Stimulated activated CD4-positive, alpha-beta T cell treated with anti-CD3 and anti-CD28 coated beads, Interleukin-12 subunit alpha, Interleukin-12 subunit beta, amount 100 ng/mL, for 48 hours (primary cell): ENCODE data around the gene NUP42.
"Not testable (repeated sequence)": the region's sequence is repeated elsewhere in the genome, so short reads cannot be mapped to it uniquely, and the experiment has no call there.

ENCODE experiments used
- DNase-seq, 3 donors: peaks; one replicate each; pipeline ENCODE4 v3.0.0-alpha.2; 2020; ENCODE audit warnings: low read depth in 2 of 3, low spot score in 1 of 3

Gene NUP42

DNA sequence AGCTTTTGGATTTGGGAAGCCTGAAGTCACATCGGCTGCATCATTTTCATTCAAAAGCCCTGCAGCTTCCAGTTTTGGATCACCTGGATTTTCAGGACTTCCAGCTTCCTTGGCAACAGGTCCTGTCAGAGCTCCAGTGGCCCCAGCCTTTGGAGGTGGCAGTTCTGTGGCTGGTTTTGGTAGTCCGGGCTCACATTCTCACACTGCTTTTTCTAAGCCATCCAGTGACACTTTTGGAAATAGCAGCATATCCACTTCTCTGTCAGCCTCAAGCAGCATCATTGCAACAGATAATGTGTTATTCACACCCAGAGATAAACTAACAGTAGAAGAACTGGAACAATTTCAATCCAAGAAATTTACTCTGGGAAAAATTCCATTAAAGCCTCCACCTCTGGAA is 18.5 kb downstream of the NUP42 start:
- DNase-seq = no peak

DNA sequence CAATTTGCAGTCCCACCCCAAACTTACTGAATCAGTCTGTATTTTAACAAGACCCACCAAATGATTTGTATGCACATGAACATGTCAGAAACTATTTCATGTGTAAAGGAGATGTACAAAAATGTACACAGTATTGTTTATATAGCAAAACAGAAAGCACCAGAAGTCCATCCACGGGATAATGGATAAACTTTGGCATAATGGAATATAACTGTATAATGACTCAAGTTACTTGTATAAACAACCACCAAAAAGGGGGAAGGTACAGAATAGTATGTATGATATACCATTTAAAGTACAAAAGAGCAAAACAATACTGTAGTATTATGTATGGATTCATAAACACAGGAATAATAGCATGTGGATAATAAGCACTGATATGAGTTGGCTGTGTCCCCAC is 22.4 kb downstream of the NUP42 start:
- DNase-seq = no peak

DNA sequence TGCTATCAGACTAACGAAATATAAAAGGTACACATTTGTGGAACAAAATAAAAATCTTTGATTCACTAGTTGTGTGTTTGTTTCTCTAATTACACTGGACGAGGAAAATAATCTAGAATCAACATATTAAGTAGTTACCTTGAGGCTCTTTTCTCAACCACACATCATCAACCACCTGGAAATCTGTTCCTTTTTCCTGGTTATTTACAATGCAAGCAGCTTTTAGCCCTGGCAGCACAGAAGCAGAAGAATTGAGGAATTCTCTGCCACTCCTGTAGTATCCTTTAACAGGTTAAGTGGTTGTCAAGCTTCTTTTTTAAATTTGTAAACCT is 23.7 kb downstream of the NUP42 start:
- no peak for DNase-seq

DNA sequence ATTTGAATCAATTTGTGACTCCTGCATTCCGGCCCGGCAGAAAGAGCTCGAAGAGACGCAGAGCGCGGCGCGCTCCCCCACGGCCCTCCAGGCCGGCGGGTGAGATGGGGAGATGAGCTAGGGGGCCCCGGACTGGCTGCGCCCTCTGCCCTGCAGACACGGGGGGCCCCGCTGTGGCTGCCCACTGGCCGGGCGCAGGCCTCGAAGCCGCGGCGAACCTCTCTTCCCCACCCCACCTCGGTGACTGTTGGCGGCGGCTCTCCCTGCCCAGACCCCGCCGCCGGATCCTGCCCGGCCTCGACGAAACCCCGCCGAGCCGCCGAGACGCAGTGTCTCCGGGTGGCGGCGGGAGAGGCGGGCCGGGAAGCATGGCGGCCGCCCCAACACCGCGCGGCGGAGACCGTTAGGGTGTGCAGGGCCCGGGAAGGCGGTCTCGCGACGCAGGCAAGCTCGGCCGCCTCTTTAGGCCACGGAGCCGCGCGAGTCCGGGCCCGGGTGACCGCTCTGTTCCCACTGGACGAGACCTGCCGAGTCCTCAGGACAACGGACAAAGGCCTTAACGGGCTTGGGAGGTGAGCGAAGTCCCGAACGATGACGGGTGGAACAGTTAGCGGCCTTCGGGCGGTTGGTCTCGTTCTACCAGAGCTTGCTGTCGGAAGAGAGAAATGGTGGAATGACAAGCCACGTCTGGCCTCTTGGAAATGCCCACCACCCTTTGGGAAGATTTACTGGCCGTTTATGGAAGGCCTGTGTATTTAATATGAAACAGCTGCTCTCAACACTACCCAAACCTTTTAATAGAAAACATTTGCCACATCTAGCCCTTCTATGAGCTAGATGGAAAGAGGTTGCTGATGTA is 24.3 kb downstream of the NUP42 start:
- DNase-seq = no peak

DNA sequence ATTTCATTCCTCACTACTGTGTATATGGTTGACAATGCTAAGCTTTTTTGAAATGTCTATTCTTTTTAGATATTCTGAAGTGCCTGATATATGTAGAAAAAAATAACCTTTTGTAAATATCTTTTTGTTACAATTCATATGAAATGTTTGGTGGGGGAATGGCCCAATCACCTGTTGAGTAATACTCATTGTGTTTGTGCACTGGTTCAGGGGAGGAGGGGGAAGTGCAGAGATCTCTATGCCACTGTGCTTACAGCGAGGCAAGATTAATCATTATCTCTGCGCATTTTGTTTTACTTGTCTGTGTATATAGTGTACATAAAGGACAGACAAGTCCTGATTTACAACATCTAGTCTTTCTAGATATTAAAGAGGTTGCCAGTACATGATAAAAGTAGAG is 25.2 kb downstream of the NUP42 start:
- DNase-seq = no peak

DNA sequence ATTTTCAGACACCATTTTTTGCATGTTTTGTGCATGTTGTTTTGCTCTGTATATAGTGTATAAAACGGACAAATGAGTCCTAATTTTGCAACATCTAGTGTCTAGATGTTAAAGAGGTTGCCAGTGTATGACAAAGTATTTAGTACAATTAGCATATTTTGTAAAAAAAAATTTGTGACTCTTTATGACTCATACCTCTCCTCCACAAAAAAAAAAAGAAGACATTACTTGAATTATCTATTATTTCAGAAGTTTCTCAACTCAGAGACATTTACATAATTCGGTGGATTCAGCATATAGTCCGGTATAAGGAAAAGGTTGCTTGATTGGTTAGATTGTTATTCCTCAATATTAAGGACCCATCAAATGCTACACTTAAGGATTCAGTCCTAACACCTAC is 26.0 kb downstream of the NUP42 start:
- no peak for DNase-seq

DNA sequence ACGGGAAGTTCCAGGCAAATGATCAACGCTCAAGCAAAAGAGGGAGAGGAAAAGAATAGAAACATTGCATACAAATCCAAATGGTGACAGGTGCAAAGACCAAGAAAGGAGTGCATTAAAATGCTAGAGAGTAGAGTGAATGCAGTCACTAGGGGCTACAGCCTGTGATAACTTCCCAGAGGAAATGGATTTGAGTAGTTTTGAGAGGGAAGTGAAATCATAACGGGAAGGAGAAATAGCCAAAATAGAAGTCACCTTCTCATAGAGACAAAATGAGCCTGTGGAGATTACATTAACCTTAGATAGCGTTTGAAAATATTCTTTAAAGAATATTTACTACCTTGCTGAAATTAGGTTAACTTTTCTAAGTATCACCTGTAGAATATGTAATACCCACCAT is 26.5 kb downstream of the NUP42 start:
- no peak for DNase-seq

DNA sequence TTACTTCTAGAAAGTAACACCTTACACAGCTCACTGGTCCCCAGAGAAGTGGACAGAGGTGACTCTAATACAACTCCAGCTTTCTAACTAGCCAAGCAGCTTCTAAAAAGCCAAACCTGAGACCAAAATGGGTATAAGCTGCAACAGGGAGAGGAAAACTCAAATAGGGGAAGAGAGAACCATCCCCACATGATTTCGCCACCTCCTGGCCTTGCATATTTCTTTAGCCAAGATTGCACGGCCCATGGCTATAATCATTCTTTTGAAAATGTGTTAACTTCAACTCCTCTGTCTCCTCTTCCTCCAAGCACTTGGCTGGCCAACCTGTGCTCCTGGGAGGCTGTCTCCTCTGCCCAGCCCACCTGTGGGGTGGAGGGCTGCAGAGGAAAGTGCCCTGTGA is 28.7 kb downstream of the NUP42 start:
- DNase-seq = no peak

DNA sequence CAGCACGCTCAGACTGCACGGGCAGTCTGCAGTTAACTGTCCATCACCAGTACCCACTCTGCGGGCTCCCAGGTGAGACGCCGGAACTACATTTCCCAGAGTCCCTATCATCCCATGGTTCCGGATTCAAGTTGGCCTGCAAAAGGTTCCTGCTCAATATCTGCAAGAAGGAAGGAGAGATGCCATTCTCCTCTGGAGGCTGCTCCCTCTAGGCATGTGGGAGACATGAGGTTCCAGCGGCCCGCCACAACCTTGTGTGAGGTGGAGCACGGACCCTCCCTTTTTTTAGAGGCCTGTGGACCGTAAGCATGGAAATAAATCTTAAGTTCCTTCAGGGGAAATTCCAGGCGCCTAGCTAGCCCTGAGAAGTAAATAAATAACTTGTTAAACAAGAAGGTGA is 29.7 kb downstream of the NUP42 start:
- no peak for DNase-seq

DNA sequence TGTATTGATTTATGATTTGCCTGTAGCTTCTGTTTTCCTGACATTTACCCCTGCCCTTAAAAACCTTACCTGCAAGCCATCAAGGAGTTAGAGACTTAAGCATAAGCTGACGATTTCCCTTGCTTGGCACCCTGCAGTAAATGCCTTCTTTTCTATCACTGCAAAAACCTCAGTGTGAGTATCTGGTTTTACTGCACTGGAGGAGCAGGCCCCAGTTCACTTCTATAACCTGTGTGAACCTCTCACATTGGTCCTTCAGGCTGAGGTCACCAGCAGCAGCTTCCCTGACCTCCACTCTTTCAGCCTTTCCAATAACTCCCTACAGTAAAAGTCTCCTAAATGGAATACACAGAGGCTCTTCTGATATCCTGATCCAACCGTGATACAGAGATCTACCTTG is 30.5 kb downstream of the NUP42 start:
- no peak for DNase-seq

DNA sequence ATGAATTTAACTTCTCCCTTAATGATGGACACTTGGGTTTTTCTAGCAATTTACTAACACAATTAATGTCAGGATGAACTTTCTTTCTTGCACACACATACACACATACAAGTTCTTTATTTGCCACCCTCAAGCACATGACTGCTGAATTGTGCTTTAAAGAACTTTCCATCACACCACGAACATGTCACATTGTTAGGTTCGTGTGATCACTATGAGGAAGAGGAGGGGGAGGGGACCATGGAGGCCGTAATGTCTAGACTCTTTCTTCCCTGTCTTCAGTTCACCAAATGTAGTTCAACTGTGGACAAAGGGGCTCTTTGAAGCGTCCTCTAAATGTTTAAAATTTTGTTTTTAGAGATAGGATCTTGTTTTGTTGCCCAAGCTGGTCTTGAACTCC is 31.0 kb downstream of the NUP42 start:
- no peak for DNase-seq

DNA sequence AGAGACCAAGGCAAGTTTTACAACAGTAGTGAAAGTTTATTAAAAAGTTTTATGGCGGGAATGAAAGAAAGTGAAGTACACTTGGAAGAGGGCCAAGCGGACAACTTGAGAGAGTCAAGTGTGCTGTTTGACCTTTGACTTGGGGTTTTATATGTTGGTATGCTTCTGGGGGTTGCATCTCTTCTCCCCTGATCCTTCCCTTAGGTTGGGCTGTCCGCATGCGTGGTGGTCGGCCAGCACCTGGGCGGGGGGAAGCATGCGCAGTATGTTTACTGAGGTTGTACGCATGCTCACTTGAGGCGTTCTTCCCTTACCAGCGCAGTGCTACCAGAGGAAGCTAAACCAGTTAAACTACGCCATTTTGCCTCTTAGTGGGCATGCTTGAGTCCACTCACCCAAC is 31.9 kb downstream of the NUP42 start:
- no peak for DNase-seq

DNA sequence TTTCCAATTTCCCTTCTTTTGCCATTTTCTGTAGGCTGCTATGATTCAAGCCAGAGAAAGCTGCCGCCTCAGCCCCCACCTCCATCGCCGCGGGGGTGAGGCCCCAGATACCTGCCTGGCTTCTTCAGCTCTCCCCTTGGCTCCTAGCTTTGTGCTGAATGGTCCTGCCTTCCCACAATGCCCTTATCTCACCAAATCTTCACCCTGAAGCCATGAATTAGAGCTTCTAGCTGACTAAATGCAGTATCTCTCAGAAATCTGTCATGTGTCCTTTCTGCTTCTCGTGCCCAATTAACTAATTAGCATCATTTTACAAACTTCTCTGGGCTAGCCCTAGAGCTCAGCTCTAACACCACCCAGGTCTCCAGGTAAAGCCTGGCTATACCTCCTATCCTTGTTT is 32.6 kb downstream of the NUP42 start:
- no peak for DNase-seq

DNA sequence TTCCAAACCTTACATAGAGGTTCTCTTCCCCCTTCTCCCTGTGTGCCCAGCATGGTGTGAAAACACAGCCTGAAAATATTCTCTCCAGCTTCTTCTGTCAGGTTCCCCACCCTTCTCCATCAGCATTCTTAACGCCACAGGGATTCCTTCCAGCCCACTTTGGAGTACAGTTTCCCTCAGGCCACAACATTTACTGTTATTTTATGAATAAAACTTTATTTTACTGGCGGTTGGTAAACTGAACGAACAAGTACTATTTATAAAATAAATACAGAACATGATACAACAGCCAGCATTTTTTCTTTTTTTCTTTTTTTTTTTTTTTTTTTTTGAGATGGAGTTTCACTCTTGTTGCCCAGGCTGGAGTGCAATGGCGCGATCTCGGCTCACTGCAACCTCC is 33.1 kb downstream of the NUP42 start:
- no peak for DNase-seq

DNA sequence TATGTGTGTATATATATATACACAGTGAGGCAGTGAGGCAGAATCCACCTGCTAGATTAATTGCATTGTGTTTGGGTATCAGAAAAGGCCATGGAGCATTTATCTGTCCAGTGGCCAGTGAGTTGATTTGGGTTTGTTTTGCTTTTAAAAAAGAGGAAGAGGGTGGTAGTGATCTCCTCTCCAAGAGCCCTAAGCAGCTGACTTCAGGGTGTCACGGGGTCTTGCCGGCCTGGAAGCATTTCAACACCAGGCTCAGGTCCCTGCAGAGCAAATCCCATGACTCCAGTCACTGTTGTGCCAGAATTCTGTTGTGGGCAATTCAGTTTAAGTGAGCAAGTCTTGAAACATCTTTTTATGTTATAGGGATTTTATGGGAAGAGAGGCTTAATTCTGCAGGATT is 34.2 kb downstream of the NUP42 start:
- DNase-seq = no peak

DNA sequence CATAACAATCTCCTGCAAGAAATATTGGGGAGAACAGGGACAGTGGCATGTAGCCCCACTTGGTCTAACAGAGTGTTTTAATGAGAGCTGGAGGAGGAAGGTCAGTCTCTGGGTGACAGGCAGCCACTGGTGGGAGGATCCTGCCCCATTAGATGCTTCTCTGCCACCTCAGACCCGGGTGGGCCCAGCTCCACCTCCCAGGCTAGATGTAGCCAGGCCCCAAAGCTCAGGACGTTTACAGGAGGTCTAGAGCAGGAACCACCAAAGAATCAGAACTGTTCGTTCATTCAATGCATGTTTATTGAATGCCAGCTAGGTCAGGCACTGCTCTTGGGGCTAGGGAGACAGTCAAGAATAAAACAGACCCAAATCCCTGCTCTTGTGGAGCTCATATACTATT is 36.3 kb downstream of the NUP42 start:
- DNase-seq = no peak

DNA sequence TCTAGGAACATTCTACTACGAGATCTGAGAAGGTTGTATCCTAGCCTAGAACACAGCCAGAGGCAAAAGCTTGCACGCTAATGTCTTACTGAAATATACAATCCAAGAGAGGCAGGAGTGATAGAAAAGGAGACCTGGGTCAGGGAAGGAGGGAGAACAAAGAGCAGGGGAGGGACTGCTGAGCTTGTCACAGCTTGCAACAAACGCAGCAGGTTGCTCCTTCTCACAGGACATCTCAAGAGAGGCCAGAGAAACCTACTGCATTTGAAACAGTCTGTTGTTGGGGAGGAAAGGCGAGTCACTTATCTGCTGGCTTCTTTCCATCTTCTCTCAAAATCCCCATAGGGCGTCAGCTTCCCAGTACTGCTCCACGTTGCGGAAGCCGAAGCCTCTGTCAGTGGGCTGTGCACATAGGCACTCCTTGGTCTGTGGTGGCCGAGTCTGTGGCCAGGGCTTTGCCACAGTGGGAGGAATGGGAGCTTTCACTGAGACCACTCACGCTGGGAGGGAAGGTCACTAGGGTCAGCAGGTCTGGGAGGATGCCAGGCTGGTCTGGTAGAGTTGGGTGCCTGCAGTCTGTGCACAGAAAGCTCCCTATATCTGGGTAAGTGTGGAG is 39.0 kb downstream of the NUP42 start:
- DNase-seq = no peak

DNA sequence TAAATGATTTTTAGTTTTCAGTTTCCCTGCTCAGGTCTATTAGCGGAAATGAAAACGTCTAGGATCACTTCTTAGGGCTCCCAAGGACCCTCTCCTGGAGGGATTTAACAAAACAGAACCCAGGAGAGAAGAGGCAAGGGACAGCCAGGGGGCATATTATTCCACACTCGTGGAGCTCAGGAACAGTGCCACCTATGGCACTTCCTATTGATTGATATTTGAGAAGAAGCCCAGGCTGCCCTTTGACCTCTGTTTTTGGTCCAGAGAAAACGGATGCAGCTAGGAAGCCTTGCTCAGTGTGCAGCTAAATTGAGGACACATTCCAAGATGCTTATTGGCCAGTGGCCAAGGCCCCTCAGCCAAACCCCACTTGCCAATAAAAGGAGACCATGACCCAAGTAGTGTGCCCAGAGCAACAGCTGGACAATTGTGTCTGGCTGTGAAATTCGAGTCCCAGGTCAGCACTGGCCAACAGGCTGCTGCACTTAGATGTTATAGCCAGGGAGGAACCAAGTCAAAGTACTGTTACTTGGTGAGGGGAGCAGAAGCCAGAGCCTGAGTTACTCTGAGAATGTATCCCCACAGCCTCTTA is 40.7 kb downstream of the NUP42 start:
- no peak for DNase-seq

DNA sequence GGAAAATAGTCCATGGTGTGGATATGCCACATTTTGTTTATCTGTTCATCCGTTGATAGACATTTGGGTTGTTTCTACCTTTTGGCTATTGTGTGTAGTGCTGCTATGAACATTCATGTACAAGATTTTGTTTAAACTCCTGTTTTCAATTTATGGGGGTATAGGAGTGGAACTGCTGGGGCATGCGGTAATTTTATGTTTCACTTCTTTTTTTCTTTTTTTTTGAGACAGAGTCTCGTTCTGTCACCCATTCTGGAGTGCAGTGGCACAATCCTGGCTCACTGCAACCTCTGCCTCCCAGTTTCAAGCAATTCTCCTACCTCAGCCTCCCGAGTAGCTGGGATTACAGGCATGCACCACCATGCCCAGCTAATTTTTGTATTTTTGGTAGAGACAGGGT is 42.5 kb downstream of the NUP42 start:
- not testable (repeated sequence) for DNase-seq

DNA sequence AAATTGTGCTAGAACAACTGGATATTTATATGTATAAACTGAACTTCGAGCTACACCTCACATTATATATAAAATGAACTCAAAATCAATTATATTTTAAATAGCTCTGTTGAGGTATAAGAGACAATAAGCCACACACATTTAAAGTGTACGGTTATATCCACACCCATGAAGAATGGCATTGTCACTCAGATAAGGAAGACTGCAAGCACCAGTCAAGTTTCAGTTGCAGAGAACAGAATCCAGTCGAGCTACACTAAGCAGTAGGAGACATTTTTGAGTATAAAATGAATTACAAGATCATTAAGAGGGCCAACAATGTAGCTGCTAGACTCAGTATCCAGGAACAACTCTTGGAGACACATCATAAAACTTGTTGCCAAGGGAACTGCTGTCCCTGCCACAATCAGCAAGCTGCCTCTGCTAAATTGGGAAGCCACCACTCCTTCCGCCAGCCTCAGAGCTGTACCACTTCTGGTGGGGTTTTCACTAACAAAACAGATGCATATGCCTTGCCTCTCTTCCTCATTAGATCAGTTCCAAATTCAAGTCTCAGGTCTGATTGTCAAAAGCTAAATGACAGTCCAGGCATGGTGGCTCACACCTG is 45.1 kb downstream of the NUP42 start:
- DNase-seq = no peak

DNA sequence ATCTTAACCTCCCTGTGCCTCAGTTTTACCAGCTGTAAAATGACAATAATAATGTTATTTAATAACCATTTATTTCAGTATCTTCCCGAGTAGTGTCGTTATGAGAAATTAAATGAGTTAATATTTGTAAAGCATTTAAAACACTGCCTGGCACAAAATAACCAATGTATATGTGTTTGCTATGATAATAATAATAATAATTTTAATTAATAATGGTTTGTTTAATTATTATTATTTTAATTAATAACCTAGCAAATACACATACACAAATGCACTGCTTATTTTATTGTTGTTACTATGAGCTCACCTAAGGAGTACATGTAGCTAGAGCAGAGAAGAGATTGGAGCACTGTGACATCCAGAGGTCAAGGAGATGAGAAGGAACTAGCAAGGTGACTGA is 46.6 kb downstream of the NUP42 start:
- no peak for DNase-seq

DNA sequence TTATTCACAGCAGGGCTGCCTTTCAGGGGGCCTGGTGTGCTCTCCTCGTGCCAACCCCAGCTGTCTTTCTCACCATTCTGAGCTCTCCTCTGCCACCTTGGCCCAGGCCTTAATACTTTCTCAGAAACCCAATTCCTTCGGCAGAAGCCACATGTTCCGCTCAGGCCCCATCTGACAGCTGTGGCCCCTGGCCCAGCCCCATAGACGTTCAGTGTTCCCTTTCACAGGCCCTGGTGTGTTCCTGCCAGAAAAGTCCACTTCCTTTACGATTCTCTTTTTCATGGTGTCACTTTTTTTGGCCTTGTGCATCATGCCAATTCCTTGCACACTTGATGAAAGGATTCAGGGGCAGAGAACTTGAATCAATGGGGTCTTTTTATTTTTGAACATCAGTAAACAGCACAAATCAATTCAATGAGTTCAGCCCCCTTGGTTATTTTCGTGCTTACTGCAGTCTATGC is 48.8 kb downstream of the NUP42 start:
- DNase-seq = no peak
